GM12873 (cell line): ENCODE results near the gene EMSY.
A peak's percentile ranks its signal among the peaks of the same experiment; 100 is the strongest.

Experiments used
- TF ChIP-seq, protein P1 (sequence below): IDR thresholded peaks from 2 replicates; pipeline ENCODE4 v1.5.1; 2012; ENCODE audit warnings: low read depth, mild to moderate bottlenecking, moderate library complexity, low read length, control low read depth; ENCODE audit not compliant: insufficient read depth; ENCODE audit errors: missing control alignments

EMSY gene

DNA sequence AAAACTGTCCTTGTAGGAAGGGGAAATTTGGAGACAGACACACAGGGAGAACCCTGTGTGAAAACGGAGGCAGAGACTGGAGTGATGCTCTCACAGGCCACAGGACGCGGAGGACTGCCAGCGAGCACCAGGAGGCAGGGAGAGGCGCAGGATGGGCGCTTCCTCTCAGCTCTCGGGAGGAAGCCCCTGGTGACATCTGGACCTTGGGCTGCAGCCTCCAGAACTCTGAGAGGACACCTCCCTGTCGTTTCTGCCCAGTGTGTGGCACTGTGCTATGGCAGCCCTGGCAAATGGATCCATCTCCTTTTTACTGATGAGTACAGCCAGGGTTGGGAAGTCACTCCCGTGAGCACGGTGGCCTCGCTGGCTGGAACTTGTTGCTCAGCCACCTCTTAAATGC, 151.8 kb downstream of the EMSY start:
- TF ChIP-seq, protein P1, sequence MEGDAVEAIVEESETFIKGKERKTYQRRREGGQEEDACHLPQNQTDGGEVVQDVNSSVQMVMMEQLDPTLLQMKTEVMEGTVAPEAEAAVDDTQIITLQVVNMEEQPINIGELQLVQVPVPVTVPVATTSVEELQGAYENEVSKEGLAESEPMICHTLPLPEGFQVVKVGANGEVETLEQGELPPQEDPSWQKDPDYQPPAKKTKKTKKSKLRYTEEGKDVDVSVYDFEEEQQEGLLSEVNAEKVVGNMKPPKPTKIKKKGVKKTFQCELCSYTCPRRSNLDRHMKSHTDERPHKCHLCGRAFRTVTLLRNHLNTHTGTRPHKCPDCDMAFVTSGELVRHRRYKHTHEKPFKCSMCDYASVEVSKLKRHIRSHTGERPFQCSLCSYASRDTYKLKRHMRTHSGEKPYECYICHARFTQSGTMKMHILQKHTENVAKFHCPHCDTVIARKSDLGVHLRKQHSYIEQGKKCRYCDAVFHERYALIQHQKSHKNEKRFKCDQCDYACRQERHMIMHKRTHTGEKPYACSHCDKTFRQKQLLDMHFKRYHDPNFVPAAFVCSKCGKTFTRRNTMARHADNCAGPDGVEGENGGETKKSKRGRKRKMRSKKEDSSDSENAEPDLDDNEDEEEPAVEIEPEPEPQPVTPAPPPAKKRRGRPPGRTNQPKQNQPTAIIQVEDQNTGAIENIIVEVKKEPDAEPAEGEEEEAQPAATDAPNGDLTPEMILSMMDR = no peak

DNA sequence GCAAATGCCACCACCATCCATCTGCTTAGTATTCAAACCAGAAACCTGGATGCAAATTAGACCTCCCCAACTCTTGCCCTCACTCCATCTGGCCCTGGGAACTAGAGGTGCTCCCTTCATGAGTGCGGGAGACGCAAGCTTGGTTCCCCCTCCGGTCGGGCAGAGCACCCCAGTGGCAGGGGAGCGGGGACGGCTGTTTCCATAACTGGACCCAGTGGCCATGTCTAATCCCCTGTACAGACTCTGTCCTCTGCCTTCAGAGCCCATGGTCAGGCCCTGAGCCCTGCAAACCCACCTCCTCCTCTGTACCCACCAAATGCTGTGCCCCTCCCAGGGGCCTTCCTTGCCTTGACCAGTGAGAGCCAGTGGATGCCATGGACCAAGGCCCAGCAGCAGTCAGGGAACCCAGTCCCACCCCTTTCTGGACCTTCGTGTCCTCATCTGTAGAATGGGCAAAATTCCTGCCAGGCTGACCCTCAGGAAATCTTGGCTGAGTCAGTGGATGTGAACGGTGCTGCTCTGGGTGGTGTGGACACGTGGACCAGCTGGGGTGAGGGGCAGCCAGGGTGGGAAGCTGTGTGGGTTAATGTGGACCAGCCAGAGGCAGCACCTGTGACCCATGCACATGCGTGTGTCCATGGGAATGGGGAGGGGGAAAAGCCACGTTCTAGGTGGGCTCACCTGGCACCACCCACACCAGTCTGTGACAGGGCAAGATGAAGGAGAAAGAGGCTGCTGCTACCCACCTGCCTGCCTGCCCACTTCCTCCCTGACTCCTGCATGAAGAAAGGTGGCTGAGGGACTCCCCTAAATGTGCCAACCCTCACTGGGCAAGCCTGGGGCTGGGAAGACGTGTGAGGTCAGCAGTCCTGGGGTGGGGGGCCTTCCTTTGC, 153.0 kb downstream of the EMSY start:
- TF ChIP-seq, protein P1 = no peak

DNA sequence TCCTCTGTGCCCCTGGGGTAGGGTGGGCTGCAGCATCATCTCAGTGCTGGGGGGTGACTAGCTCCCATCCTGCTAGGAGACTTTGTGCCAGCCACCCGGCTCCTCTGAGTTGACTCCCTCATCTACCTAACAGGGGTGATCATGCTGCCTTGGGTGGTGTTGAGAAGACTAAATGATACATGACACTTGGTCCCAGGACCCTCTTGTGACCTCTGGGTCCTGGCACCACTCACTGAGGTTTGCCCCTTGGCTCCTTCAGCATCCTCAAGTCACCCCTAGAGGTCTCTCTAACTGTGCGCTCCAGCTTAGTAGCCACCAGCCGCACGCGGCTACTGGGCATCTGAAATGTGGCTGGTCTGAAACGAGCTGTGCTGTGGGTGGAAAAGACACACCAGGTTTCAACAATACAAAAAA, 153.6 kb downstream of the EMSY start:
- TF ChIP-seq, protein P1 = peak; percentile 68

DNA sequence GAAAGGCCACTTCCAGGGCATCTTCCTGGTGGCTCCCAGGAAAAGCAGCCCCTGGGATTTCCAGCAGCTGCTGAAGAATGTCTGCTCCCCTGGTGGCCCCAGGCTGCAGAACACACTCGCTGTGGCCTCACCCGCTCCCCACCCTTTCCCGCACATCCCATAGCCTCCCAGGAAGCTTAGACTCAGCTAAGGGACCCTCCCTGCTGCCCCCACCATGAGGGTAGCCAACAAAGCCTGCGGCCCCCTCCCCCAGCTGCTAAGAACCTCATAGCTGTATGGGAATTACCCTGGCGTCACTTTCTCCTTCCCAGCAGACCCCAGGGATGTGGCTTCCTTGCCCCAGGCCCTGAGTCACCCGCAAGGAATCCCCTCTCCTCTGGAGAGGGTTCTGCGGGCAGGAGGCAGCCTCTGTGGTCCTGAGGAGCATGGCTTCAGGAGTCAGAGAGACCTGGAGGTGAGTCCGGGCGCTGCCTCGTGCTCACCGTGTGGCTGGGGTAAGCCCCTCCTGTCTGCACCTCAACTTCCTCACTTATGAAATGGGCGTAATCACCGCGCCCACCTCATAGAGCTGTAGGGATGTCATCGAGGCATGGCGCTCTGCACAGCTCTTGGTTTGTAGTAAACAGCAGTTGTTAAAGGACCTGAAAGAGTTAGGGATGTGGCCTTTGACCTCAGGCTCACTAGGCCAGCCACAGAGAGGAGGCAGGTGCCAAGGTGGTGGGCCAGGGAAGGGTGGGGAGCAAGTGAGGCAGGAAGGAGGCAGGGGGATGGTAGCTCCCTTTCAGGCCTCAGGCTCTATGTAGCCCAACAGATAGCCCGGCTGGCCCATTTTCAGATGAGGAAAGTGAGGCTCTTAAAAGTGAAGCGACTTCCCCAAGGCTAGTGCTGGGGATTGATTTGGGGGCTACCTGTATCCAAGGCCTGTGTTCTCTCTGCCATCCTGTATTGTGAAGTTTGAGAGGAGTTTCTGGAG, 154.5 kb downstream of the EMSY start:
- TF ChIP-seq, protein P1 = no peak

DNA sequence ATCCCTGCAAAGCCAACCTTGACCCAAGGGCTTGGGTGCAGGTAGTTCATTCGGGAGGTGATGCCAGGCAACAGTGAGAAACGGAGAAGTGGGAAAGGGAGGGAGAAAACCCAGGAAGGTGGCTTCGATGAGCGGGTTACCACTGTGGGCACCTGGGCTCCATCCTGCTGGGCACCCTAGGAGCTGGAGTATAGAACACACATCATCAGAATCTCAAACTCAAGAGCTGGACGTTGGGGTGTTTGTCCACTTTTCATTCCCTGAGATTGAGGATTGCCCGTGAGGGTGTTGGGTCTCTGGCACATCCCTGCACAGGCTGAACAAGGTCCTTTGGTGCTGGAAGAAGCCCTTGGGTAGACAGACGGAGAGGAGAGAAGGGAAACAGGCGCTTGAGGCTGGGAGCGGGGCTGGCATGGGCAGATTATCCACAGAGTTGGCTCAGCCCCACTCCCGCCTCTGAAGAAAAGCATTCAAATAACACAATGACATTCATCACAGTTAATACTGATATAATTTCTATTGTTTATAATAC, 155.4 kb downstream of the EMSY start:
- TF ChIP-seq, protein P1 = no peak

DNA sequence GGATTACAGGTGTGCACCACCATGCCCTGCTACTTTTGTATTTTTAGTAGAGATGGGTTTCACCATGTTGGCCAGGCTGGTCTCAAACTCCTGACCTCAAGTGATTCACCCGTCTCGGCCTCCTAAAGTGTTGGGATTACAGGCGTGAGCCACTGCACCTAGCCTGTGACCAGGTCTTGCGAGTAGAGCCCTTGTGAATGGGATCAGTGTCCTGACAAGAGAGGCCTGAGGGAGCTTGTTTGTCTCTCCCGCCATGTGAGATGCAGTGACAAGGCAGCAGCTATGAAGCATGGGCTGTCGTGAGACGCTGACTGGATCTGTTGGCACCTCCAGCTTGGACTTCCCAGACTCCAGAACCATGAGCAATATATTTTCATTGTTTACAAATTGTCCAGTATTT, 156.5 kb downstream of the EMSY start:
- TF ChIP-seq, protein P1 = no peak
